ENCODE data around the gene FAM50B. TPM values are rescaled to one million over a fixed set of nuclear protein-coding genes. Genes with fewer than 3 reads are reported as not detected.
A peak's percentile ranks its signal among the peaks of the same experiment; 100 is the strongest.

The FAM50B gene
- polyA plus RNA-seq (ENCODE audit: insufficient read length), result 9.6 TPM

DNA sequence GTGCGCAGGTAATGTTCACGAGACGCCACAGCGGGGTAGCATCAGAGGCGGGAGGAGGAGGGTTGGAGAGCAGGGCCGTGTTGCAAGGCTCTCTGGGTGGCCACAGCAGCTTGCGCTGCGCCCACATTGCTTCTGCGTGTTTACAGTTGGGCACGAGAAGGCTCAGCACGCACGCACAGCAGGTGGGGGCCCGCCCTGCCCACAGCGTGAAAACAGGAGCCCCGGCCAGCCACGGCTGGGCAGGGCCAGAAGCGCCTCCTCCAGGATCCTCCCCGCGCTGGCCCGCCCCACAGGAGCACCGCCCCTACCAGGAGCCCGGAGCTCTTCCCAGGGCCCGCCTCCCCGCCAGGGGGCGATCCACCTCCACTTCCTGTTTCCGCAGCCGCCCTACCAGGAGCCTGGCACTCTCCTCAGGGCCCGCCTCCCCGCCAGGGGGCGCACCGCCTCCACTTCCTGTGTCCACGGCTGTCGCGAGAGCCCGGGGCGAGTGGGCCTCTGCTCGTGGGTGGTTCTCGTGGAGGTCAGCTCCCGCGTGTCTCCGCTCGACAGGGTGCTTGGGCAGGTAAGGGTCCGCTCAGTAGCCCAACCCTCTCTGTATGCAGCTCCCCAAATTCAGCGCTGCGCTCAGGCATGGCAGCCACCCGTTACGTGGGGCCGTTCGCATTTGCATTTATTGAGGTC is at the start of gene FAM50B:
TSS of gene FAM50B (plus strand) at position 449 of the 681 bp plus-strand sequence. CDS start 439 bp downstream, outside the sequence.
- peak; percentile 92 for DNase-seq

GRCh38 chr6:3799719-3800118 is 49.5 kb upstream of the FAM50B start:
- no peak for DNase-seq

GRCh38 chr6:3800850-3801591 is 48.2 kb upstream of the FAM50B start:
- DNase-seq, result no peak

DNA sequence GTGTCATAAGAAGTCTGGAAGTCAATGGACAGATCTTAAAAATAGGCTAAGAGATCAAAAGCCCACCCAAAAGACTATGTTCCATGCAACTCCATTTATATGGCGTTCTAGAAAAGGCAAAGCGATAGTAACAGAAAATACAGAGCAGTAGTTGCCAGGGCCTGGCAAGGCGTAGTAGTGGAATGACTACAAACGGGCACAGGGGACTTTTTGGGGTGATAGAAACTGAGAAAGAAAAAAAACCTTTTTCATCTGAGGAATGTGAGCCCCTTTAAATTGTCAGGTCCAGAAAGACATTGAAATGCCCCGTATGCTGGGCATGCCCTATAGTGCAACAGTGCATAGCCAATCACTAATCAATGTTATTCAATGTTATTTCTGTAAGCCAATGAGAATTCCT is 47.2 kb upstream of the FAM50B start:
- no peak for DNase-seq

DNA sequence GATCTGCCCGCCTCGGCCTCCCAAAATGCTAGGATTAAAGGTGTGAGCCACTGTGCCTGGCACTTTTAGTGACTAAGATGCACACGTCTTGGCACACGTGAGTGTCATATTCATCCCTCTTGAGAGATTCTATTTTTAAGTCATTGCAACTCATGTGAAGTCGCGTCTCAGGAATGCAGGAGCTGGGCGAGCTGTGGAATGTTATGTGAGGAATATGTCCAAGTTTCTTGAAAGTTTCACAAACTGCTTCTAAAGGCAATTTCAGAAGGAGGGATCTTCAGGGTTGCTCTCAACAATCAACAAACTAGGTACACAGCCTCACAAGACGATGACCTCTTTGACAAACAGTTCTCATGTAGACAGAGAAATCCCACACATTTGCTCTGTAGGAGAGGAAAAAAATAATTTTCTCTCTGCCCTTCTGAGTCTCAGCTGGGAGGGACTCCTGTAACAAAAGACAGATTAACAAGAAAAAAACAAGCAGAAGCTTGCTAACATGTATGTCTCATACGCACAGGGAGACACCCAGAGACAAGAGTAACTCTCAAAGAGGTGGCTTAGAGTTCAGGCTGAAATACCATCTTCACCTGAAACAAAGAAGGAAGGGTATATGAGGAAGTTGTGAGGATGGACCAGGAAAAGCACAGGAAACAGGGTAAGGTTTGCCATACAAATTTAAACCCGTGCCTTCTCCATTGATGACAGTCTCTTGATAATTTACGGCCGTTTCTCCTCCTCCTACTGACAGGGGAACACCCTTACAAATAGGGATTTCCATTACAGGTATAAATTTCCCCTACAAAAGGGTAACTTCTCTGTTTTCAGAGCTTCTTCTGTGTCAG is 45.3 kb upstream of the FAM50B start:
- no peak for DNase-seq

DNA sequence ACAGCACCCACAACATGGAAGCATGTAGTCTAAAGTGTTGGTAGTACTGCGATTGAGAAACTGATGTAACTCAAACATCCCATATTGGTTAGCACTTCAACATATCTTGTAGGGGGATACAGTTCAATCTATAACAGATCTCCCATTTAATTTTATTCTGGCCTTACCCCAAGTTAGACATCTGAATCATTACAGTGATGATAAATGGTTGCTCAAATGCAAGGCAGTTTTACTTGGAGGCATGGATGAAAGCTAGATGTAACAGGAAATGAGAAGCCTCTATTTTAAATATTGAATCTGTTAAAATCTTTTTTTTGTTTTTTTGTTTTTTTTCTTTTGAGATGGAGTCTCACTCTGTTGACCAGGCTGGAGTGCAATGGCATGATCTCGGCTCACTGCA is 44.2 kb upstream of the FAM50B start:
- no peak for DNase-seq

- no peak for DNase-seq
Observed at GRCh38 chr6:3805448-3806123, 43.6 kb upstream of the FAM50B start.

- DNase-seq, result no peak
Observed at GRCh38 chr6:3806169-3806922, 42.8 kb upstream of the FAM50B start.

DNA sequence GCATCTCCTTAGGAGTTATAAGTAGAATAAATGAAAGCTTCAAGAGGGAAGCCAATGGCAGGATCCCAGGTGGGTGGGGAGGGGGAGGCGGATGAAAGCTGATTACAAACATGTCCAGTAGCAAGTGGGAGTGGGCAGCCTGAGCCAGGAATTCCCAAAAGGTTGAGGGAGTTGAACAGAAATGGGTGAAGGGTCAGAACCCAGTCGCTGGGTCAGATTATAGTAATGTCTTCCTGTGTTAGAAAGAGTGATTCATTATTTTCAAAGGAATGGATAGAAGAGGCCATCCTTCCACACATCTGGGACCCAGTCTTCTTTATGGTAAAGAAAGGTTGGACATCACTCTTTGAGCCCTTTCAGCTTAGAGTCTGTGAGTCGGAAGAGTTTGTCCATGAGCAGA is 41.0 kb upstream of the FAM50B start:
- DNase-seq, result no peak

DNA sequence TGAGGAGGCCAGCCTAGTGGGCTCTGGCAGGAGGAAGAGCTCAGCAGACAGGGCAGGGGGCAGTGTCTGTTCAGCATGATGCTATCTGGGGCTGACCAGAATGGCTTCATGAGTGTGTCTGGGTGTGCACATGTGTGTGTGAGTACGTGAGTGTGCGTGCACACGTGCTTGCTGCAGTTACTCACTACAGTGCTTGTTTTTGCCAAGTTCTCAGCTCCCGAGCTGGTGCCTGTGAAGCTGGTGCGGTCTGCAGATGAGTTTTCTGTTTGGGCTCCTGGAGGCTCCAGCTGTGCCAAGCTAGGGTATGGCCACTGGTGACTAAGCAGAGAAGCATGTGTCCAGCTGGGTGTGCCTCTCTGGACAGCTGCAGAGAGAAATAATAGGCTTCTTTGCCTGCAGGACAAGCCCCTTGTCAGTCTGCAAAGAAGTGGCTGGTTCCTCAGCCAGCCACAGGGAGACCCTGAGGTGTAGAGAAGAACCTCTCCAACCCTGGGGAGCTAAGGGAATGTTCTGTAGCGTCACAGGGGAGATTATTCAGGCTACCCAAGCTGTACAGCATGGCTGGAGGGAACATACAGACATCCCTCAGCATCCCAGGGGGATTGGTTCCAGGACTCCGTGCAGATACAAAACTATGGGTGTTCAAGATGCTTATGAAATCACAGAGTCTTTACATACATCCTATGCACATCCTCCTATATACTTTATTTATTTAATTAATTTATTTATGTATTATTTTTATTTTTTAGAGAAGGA is 40.2 kb upstream of the FAM50B start:
- DNase-seq, result no peak

DNA sequence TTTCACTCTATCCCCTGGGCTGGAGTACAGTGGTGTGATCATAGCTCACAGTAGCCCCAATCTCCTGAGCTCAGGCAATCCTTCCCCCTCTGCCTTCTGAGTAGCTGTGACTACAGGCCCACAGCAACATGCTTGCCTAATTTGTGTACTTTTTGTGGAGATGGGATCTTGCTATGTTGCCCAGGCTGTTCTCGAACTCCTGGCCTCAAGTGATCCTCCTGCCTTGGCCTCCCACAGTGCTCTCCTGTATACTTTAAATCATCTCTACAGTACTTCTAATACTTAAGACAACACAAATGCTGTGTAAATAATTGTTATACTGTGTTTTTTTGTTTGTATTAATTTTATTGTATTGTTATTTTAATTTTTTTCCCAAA is 39.7 kb upstream of the FAM50B start:
- no peak for DNase-seq

DNA sequence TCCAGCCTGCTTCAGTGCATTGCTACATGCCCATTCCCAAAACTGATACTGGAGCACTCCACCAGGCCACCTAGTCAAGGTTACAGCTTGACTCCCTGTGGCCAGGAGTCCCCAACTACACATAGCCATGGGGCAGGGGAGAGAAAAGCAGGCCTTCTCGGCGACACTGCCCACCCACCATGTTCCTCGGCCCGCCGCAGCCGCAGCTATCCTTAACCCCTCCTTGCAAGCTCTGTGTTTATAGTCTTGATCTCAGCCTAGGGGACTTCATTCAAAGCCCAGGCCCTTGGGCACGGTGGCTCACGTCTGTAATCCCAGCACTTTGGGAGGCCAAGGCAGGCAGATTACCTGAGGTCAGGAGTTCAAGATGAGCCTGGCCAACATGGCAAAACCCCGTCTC is 39.2 kb upstream of the FAM50B start:
- DNase-seq, result no peak

DNA sequence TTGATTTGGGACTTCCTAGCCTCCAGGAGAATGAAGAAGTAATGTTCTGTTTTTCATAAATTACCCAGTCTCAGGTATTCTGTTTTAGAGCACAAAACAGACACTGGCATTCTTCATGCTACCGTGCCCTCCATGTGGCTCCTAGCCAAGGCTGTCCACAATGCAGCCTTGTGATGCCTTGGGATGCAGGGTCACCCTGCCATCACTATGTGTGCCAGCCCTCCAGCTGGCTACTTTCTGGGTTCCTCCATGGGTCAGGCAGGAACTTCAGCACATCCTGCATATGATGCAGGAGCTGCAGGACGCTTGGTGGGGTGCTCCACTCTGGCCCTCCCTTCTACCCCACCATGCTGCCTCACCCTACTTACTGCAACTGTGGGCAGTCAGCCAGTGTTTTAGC is 38.0 kb upstream of the FAM50B start:
- no peak for DNase-seq

GRCh38 chr6:3812596-3812995 is 36.6 kb upstream of the FAM50B start:
- DNase-seq, result no peak

DNA sequence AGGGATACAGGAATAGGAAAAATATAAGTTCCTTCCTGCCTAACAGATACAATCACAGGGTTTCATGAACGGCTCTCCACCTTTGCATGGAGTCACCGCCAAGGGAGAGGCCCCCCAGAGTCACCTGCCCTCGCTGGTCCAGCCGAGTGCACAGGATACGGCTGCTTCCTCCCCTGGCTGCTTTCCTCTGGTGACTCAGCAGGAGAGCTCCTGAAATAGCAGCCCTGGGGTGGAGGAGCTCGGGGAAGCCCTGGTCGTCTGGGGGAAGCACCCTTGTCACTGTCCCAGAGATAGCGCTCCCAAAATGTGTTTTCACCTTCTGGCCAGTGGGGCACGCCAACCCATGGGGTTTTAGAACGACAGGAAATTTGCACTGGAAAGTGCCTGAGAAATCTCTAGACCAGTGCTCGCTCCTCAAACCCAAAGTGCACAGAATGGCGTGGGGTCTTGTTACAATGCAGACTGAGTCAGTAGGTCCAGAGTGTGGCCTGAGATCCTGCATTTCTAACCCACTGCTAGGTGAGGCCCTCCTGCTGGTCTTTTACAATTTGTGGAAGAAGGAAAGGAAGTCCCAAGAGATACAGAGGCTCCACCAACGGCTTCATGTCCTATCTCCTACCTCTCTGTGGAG is 35.9 kb upstream of the FAM50B start:
- no peak for DNase-seq

- no peak for DNase-seq
Observed at GRCh38 chr6:3813918-3814317, 35.3 kb upstream of the FAM50B start.

DNA sequence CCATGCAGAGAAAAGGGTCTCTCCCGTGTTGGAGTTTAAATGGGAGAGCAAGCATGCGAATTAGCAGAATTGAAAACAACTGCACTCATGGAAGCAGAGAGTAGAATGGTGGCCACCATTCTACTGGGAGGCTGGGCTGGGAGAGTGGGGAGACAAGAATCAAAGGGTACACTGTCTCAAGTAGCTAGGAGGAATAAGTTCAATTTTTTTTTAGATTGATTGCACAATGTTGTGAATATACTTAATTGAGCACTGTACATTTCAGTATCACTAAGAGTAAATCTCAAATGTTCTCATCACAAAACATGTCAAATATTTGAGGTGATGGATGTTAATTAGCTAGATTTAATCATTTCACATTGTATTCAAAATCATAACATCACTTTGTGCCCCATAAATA is 34.6 kb upstream of the FAM50B start:
- no peak for DNase-seq

- no peak for DNase-seq
Observed at GRCh38 chr6:3816251-3816650, 32.9 kb upstream of the FAM50B start.

DNA sequence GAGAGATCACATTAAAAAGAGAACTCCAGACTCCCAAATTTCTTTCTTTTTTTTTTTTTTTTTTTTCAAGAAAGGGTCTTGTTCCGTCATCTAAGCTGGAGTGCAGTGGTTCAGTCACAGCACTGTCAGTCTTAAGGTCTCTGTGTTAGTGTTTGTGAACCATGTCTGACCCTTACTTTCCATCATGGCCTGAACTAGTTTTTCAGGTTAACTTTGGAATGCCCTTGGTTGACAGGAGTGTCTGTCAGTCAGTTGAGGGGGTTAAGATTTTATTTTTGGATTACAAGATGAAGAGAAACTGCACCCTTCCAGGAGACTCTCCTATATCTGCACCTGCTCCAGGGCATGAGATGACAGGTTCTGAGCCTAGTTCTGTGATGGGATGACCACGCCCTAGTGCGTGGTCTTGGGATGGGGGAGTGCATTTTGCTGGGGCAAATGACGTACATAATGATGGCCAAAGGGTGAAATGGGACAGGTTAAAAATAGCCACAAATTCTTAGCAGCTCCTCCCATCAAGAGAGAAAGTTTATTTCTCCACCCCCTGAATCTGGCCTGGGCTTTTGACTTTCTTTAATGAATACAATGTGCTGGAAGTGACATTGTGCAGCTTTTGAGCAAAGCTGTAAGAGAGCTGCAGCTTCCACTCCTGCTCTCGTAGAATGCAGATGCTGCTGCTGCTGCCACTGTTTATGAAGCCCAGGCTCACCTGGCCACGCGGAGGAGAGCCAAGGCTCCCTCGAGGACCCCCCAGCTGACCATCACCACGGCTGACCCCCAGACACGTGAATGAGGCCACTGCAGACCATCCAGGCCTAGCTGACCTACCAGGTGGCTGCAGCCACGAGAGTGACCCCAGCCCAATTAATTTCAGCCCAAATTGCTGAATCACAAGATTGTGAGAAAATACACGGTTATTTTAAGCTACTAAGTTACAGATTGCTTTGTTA is 29.7 kb upstream of the FAM50B start:
- DNase-seq, result no peak

DNA sequence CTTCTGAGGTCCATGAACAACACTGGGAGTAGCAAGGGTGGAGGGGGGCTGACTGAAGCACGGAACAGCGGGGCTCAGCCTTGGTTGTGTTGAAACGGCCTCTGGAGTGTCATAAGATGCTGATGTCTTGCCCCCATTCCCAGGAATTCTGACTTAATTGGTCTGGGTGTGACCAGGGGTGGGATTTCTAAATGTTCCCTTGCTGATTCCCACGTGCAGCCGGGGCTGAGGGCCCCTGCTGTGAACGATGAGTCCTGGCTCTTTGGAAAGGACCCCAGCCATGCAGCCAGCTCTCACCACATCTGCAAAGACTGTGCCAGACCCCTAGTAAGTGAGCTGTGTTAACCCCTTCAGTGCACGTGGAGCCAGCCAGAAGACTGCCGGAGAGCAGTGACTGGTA is 28.6 kb upstream of the FAM50B start:
- no peak for DNase-seq
